CD14-positive monocyte (primary cell): ENCODE measurements around the gene CARNS1. TPM values are rescaled to one million over a fixed set of nuclear protein-coding genes. Genes with fewer than 3 reads are reported as not detected.
A peak's percentile ranks its signal among the peaks of the same experiment; 100 is the strongest.

Source experiments
- DNase-seq, 3 donors: peaks; one replicate each; pipeline ENCODE4 v3.0.0-alpha.2; 2011 to 2022
- H2AFZ ChIP-seq: 2 replicates; pipeline ENCODE4 v1.6.0; 2012; ENCODE audit warnings: mild to moderate bottlenecking, low read depth, low read length, inconsistent platforms; ENCODE audit not compliant: insufficient read depth, poor library complexity, severe bottlenecking
- H3K27ac ChIP-seq, 2 donors: 1 replicate in 1 of 2; 2 replicates in 1 of 2; pipeline ENCODE4 v1.5.1; 2012 to 2013; ENCODE audit warnings: low read length in 2 of 2, control low read depth in 1 of 2, inconsistent platforms in 1 of 2, low read depth in 1 of 2, mild to moderate bottlenecking in 1 of 2
- H3K27me3 ChIP-seq, 2 donors: one replicate each; pipeline versions ENCODE4 v1.6.0 to v1.6.1; 2011 to 2013; ENCODE audit warnings: low read length in 2 of 2; ENCODE audit not compliant: control insufficient read depth in 2 of 2, insufficient read depth in 2 of 2
- H3K36me3 ChIP-seq, 2 donors: replicated peaks in 1 of 2; 1 replicate in 1 of 2; 2 replicates in 1 of 2; pipeline versions ENCODE4 v1.5.1 to v1.6.1; 2012 to 2013; ENCODE audit warnings: low read length in 2 of 2, control low read depth in 1 of 2, inconsistent platforms in 1 of 2, mild to moderate bottlenecking in 1 of 2; ENCODE audit not compliant: insufficient read depth in 2 of 2, control insufficient read depth in 1 of 2
- H3K4me1 ChIP-seq, 2 donors: 1 replicate in 1 of 2; 2 replicates in 1 of 2; pipeline versions ENCODE4 v1.5.1 to v1.6.1; 2012 to 2013; ENCODE audit warnings: low read length in 2 of 2, control low read depth in 1 of 2, inconsistent platforms in 1 of 2, mild to moderate bottlenecking in 1 of 2, moderate library complexity in 1 of 2; ENCODE audit not compliant: insufficient read depth in 2 of 2, control insufficient read depth in 1 of 2
- H3K4me2 ChIP-seq: replicated peaks from 2 replicates; pipeline ENCODE3; 2012; ENCODE audit warnings: low read length, moderate library complexity, mild to moderate bottlenecking; ENCODE audit not compliant: poor library complexity, severe bottlenecking; ENCODE audit errors: extremely low read depth
- H3K4me3 ChIP-seq, 3 experiments: fragments of 200-600 bp in 1 of 3; sonication (generic) in 1 of 3; replicated peaks in 1 of 3; 1 replicate in 2 of 3; 2 replicates in 1 of 3; pipeline ENCODE4 v1.5.1; 2011 to 2013; ENCODE audit warnings: low read length in 3 of 3, mild to moderate bottlenecking in 3 of 3, control low read depth in 2 of 3, low read depth in 2 of 3, inconsistent platforms in 1 of 3, moderate library complexity in 1 of 3
- H3K79me2 ChIP-seq: 2 replicates; pipeline ENCODE4 v1.6.0; 2012; ENCODE audit warnings: mild to moderate bottlenecking, control low read depth, inconsistent platforms, low read length, moderate library complexity; ENCODE audit not compliant: insufficient read depth
- H3K9ac ChIP-seq: 2 replicates; pipeline ENCODE4 v1.6.0; 2017; ENCODE audit warnings: low read length, mild to moderate bottlenecking; ENCODE audit not compliant: insufficient read depth, poor library complexity, severe bottlenecking
- H3K9me3 ChIP-seq, 2 donors: replicated peaks in 1 of 2; 1 replicate in 1 of 2; 2 replicates in 1 of 2; pipeline versions ENCODE4 v1.5.1 to v1.6.1; 2012 to 2013; ENCODE audit warnings: low read length in 2 of 2, control low read depth in 1 of 2; ENCODE audit not compliant: control insufficient read depth in 1 of 2, insufficient read depth in 1 of 2
- H4K20me1 ChIP-seq: 2 replicates; pipeline ENCODE4 v1.6.0; 2012; ENCODE audit warnings: mild to moderate bottlenecking, low read length, control low read depth, moderate library complexity; ENCODE audit not compliant: insufficient read depth
- H3K27ac Mint-ChIP-seq, 7 donors: one replicate each; pipeline ENCODE4 v1.8.0; 2020; ENCODE audit warnings: mild to moderate bottlenecking in 7 of 7, mixed read lengths in 7 of 7, moderate library complexity in 6 of 7, inconsistent platforms in 2 of 7
- H3K27me3 Mint-ChIP-seq, 3 donors: one replicate each; pipeline ENCODE4 v1.8.0; 2021 to 2022; ENCODE audit warnings: low read depth in 3 of 3, mild to moderate bottlenecking in 3 of 3, mixed read lengths in 3 of 3, moderate library complexity in 3 of 3, inconsistent platforms in 1 of 3
- H3K36me3 Mint-ChIP-seq, 2 donors: one replicate each; pipeline ENCODE4 v1.8.0; 2020; ENCODE audit warnings: mixed read lengths in 2 of 2, inconsistent platforms in 1 of 2, mild to moderate bottlenecking in 1 of 2
- H3K4me1 Mint-ChIP-seq: one replicate; pipeline ENCODE4 v1.8.0; 2020; ENCODE audit warnings: mild to moderate bottlenecking, mixed read lengths
- H3K4me3 Mint-ChIP-seq, 2 donors: one replicate each; pipeline ENCODE4 v1.8.0; 2020; ENCODE audit warnings: mild to moderate bottlenecking in 2 of 2, mixed read lengths in 2 of 2, moderate library complexity in 1 of 2
- H3K9me3 Mint-ChIP-seq, 7 donors: one replicate each; pipeline ENCODE4 v1.8.0; 2020 to 2022; ENCODE audit warnings: mixed read lengths in 7 of 7, mild to moderate bottlenecking in 6 of 7, moderate library complexity in 6 of 7, inconsistent platforms in 2 of 7
- CTCF ChIP-seq: fragments of 200-600 bp; IDR thresholded peaks from one replicate; pipeline ENCODE4 v1.8.0; 2022; ENCODE audit warnings: antibody characterized with exemption, mild to moderate bottlenecking
- WGBS: methylation state at CpG from one replicate; pipeline ENCODE4 v1.1.5; 2013; ENCODE audit warnings: missing lambda C conversion rate; ENCODE audit not compliant: insufficient coverage; 5-methylcytosine and 5-hydroxymethylcytosine counted together
- intact Hi-C, 2 donors: fragments of 100-400 bp; cut with micrococcal nuclease; formaldehyde crosslinking; loops; one replicate each; pipeline versions ENCODE4 v1.15.0 to v1.15.1; 2023
- polyA plus RNA-seq, 3 donors: library from polyadenylated mRNA; depleted of rRNA in 1 of 3; unstranded in 2 of 3; stranded (reverse) in 1 of 3; fragments of 300-500 nt in 2 of 3; fragments of >200 nt in 1 of 3; fragmentation: Illumina TruSeq in 2 of 3; gene quantifications; 1 replicate in 2 of 3; 2 replicates in 1 of 3; pipeline ENCODE4 v1.2.3, GENCODE V29; 2012 to 2021

CARNS1 gene
- polyA plus RNA-seq, 3 donors, result 0.09 TPM; not detected in 2

- Histone ChIP-seq H3K27me3 (no peaks in the 10 kb centered on the region), H3K36me3 (peaks cover 15 to 21% of the 10 kb centered on the region in 2 donors), H3K4me3 (peak overlapping the region in 1 of 3 experiments; percentile 82), H3K9ac (no peak overlapping the region), H2AFZ (no peak overlapping the region), H4K20me1 (peaks cover 57% of the 10 kb centered on the region), H3K9me3 (no peaks in the 10 kb centered on the region), H3K4me2 (peak overlapping the region; percentile 84), H3K27ac (peak overlapping the region; percentile 65 to 85), H3K79me2 (peaks cover 56% of the 10 kb centered on the region), H3K4me1 (peaks cover 82 to 94% of the 10 kb centered on the region in 2 donors)
- no peak for DNase-seq
- no peak for TF ChIP-seq CTCF
- Mint-ChIP-seq H3K9me3 (no peaks in the 10 kb centered on the region), H3K27me3 (no peaks in the 10 kb centered on the region), H3K36me3 (peaks cover 23 to 36% of the 10 kb centered on the region in 2 donors), H3K27ac (peak overlapping the region in 4 of 7 donors; percentile 25 to 93 (median 57)), H3K4me1 (peaks cover 85% of the 10 kb centered on the region), H3K4me3 (peak overlapping the region; percentile 63 to 93)
- WGBS, result 91% methylated on average over 6 of the region's 6 CpGs
- intact Hi-C loops, result no loop called here
Observed at GRCh38 chr11:67405196-67405567, 10.3 kb upstream of the CARNS1 start.

- Histone ChIP-seq H3K27me3 (no peaks in the 10 kb centered on the region), H3K27ac (peak overlapping the region; percentile 17 to 20), H3K4me1 (peaks cover 76 to 88% of the 10 kb centered on the region in 2 donors), H3K9ac (peak overlapping the region; percentile 32), H3K9me3 (no peaks in the 10 kb centered on the region), H4K20me1 (peaks cover 57% of the 10 kb centered on the region), H2AFZ (no peak overlapping the region), H3K4me2 (peak overlapping the region; percentile 84), H3K36me3 (peaks cover 9 to 18% of the 10 kb centered on the region in 2 donors), H3K4me3 (no peak overlapping the region), H3K79me2 (peaks cover 49% of the 10 kb centered on the region)
- peaks cover 80% of the 10 kb centered on the region for H3K4me1 Mint-ChIP-seq
- H3K9me3 Mint-ChIP-seq, result no peaks in the 10 kb centered on the region
- DNase-seq, result no peak
- peak overlapping the region in 5 of 7 donors; percentile 36 to 93 (median 56) for H3K27ac Mint-ChIP-seq
- no peak overlapping the region for H3K4me3 Mint-ChIP-seq
- peaks cover 19 to 36% of the 10 kb centered on the region in 2 donors for H3K36me3 Mint-ChIP-seq
- no peak for TF ChIP-seq CTCF
- WGBS, result 96% methylated on average over 9 of the region's 9 CpGs
- peaks cover 0 to 3% (median 2%) of the 10 kb centered on the region in 3 donors for H3K27me3 Mint-ChIP-seq
- intact Hi-C loops, result no loop called here
Observed at GRCh38 chr11:67405688-67406339, 9.7 kb upstream of the CARNS1 start.
